HG03108 (cell line): Measurements from ENCODE around the gene CDK3.
"Not testable (repeated sequence)": the region's sequence is repeated elsewhere in the genome, so short reads cannot be mapped to it uniquely, and the experiment has no call there.

ENCODE experiments used
- ATAC-seq: cut with Tn5 transposase; IDR thresholded peaks from one replicate; pipeline ENCODE4 v1.9.1; 2021; ENCODE audit warnings: moderate library complexity; ENCODE audit not compliant: unreplicated experiment

CDK3 gene

GRCh38 chr17:76036497-76037261 is 36.0 kb downstream of the CDK3 start:
- ATAC-seq: no peak

- no peak for ATAC-seq
These were observed 37.4 kb downstream of the CDK3 start for GRCh38 chr17:76038050-76038449.

GRCh38 chr17:76039121-76039520 is 38.5 kb downstream of the CDK3 start:
- no peak for ATAC-seq

GRCh38 chr17:76040376-76040775 is 39.7 kb downstream of the CDK3 start:
- no peak for ATAC-seq

- ATAC-seq: not testable (repeated sequence)
These were observed 42.2 kb downstream of the CDK3 start for GRCh38 chr17:76042868-76043267.

GRCh38 chr17:76044475-76045007 is 43.9 kb downstream of the CDK3 start:
- ATAC-seq: not testable (repeated sequence)

- no peak for ATAC-seq
These were observed 45.4 kb downstream of the CDK3 start for GRCh38 chr17:76046064-76046463.

GRCh38 chr17:76048025-76048605 is 47.5 kb downstream of the CDK3 start:
- no peak for ATAC-seq

GRCh38 chr17:76048711-76049110 is 48.1 kb downstream of the CDK3 start:
- ATAC-seq: no peak

GRCh38 chr17:76049239-76049638 is 48.6 kb downstream of the CDK3 start:
- ATAC-seq: no peak

- no peak for ATAC-seq
These were observed 49.3 kb downstream of the CDK3 start for GRCh38 chr17:76049836-76050537.

GRCh38 chr17:76050538-76051467 is 50.1 kb downstream of the CDK3 start:
- no peak for ATAC-seq

GRCh38 chr17:76051561-76051960 is 50.9 kb downstream of the CDK3 start:
- ATAC-seq: no peak

GRCh38 chr17:76053246-76054111 is 52.8 kb downstream of the CDK3 start:
- ATAC-seq: no peak

- ATAC-seq: no peak
These were observed 53.4 kb downstream of the CDK3 start for GRCh38 chr17:76054112-76054476.
